Activated naive CD4-positive, alpha-beta T cell treated with anti-CD3 and anti-CD28 coated beads for 36 hours (primary cell): ENCODE data around the gene RAB35. TPM values are rescaled to one million over a fixed set of nuclear protein-coding genes. Genes with fewer than 3 reads are reported as not detected.

Experiments
- CTCF ChIA-PET: fragments of 350-600 bp; sonication (Branson Sonifier 250); formaldehyde crosslinking; loops from one replicate; lab custom pipeline; 2021; ENCODE audit warnings: antibody characterized with exemption; lab: Charles Lee
- DNase-seq: peaks from one replicate; pipeline ENCODE4 v3.0.0-alpha.2; 2020
- H3K27ac Mint-ChIP-seq: one replicate; pipeline ENCODE4 v1.8.0; 2021; ENCODE audit warnings: mild to moderate bottlenecking, mixed read lengths
- H3K27me3 Mint-ChIP-seq: one replicate; pipeline ENCODE4 v1.8.0; 2021; ENCODE audit warnings: low read depth, mixed read lengths
- H3K36me3 Mint-ChIP-seq: one replicate; pipeline ENCODE4 v1.8.0; 2021; ENCODE audit warnings: low read depth, mixed read lengths
- H3K4me1 Mint-ChIP-seq: one replicate; pipeline ENCODE4 v1.8.0; 2021; ENCODE audit warnings: low read depth, mixed read lengths
- H3K4me3 Mint-ChIP-seq: one replicate; pipeline ENCODE4 v1.8.0; 2021; ENCODE audit warnings: mild to moderate bottlenecking, moderate library complexity, mixed read lengths
- H3K9me3 Mint-ChIP-seq: one replicate; pipeline ENCODE4 v1.8.0; 2021; ENCODE audit warnings: mixed read lengths
- intact Hi-C: fragments of 100-400 bp; cut with micrococcal nuclease; formaldehyde crosslinking; loops from one replicate; pipeline ENCODE4 v1.15.1; 2023
- total RNA-seq, 2 experiments: library from RNA; stranded (reverse); gene quantifications; one replicate each; pipeline ENCODE4 v1.2.3, GENCODE V29; 2021

The RAB35 gene
- total RNA-seq, 2 experiments from 2014 or later: 41.3 to 45.7 TPM

DNA sequence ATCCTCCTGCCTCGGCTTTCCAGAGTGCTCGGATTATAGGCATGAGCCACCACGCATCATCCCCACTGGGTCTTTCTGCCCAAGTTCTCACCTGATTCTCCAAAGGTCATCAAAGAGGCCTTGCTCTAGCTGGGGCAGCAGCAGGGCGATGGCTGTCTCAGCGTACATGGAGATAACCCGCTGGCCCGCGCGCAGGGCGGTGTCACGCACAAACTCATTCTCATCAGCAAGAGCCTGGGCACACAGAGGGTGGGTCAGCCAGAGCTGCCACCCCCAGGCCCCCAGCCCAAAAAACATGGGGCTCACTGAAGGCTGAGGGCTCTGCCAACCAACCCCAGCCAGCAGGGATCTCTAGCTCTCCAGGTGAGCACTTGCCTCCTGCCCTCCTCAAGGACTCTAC is 27.7 kb upstream of the RAB35 start:
- CTCF ChIA-PET: no interaction called here
- Mint-ChIP-seq H3K36me3 (peaks cover 50% of the 10 kb centered on the region), H3K4me1 (no peaks in the 10 kb centered on the region), H3K27ac (no peak overlapping the region), H3K4me3 (no peak overlapping the region), H3K27me3 (no peaks in the 10 kb centered on the region), H3K9me3 (no peaks in the 10 kb centered on the region)
- intact Hi-C loops: loop anchor here (5.0 kb wide), 1 partner anchor 33 kb away; no protein-coding TSS in a partner anchor
- DNase-seq: no peak

DNA sequence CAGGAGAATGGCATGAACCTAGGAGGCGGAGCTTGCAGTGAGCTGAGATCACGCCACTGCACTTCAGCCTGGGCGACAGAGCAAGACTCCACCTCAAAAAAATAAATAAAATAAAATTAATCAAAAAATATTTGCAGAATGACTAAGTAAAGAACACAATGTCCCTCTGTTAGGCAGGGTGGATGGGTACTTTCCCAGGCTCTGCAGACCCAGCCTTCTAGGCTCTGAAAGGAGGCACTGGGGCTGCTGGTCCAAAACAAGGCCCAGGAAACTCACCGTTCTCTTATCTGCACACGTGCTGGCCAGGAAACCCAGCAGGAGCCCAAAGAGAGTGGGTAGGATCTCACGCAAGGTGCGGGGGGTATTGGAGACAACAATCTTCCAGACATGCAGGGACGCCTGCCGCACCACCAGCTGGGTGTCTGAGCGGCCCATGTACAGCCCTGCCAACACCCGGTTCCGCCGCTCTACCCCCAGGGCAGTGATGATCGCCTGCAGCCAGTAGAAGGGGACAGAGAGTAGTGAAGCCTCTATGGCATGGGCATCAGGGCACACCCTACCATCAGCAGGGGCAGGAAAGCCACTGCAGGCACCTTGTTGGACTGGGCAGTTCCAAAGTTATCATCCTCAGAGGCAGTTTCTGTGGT is 25.8 kb upstream of the RAB35 start:
- no peak overlapping the region for H3K4me3 Mint-ChIP-seq
- no peaks in the 10 kb centered on the region for H3K27me3 Mint-ChIP-seq
- no peaks in the 10 kb centered on the region for H3K9me3 Mint-ChIP-seq
- no peak for DNase-seq
- H3K4me1 Mint-ChIP-seq: no peaks in the 10 kb centered on the region
- CTCF ChIA-PET: no interaction called here
- no peak overlapping the region for H3K27ac Mint-ChIP-seq
- intact Hi-C loops: loop anchor here (5.0 kb wide), 1 partner anchor 35 kb away; no protein-coding TSS in a partner anchor
- H3K36me3 Mint-ChIP-seq: peaks cover 38% of the 10 kb centered on the region

DNA sequence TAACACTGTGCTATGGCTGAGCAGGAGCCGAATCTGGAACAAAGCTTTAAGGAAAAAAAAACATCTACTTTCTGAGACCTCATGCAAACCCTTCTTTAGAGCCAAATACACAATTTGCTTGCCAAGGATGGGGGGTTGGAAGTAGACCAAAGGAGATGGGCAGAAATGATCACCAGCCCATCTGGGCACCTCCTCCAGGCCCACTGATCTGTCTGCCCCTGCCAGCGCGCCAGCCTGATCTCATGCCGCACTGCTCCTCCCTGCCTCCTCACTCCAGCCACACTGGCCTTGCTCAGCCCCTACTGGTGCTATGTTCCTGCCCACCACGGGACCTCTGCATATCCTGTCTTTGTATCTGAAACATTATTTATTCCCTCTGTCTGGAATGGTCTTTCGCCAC is 24.8 kb upstream of the RAB35 start:
- CTCF ChIA-PET: no interaction called here
- Mint-ChIP-seq H3K4me3 (no peak overlapping the region), H3K4me1 (no peaks in the 10 kb centered on the region), H3K27ac (no peak overlapping the region), H3K36me3 (peaks cover 38% of the 10 kb centered on the region), H3K9me3 (no peaks in the 10 kb centered on the region), H3K27me3 (no peaks in the 10 kb centered on the region)
- intact Hi-C loops: loop anchor here (5.0 kb wide), 1 partner anchor 36 kb away; no protein-coding TSS in a partner anchor
- no peak for DNase-seq

DNA sequence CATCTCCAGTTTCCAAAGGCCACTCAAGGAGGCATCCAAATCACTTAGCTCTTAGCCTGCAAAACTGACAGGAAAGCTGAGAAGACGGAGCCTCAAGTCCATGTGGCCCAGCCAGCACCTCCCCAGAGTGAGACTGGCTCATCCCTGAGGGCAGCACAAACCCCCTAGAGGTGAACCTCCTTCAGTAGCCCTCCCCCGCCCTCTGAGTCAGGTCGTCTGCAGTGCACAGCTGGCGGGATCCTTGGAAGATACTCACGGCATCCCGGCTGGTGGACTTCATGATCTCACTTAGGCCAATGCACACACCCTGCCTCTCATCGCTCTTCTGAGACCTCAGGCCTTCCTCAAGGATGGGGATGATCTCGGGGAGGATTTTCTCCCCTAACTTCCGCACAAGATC is 24.1 kb upstream of the RAB35 start:
- intact Hi-C loops: loop anchor here (5.0 kb wide), 1 partner anchor 37 kb away; no protein-coding TSS in a partner anchor
- CTCF ChIA-PET: interaction anchor here (1.1 kb wide), 1 partner anchor 30 kb away, joined by 3 read pairs; no protein-coding TSS in a partner anchor
- H3K27ac Mint-ChIP-seq: no peak overlapping the region
- H3K36me3 Mint-ChIP-seq: peaks cover 42% of the 10 kb centered on the region
- no peaks in the 10 kb centered on the region for H3K9me3 Mint-ChIP-seq
- no peak overlapping the region for H3K4me3 Mint-ChIP-seq
- DNase-seq: no peak
- no peaks in the 10 kb centered on the region for H3K27me3 Mint-ChIP-seq
- no peaks in the 10 kb centered on the region for H3K4me1 Mint-ChIP-seq

- no peak for DNase-seq
- intact Hi-C loops: loop anchor here (5.0 kb wide), 1 partner anchor 37 kb away; no protein-coding TSS in a partner anchor
- CTCF ChIA-PET: interaction anchor here (1.1 kb wide), 1 partner anchor 29 kb away, joined by 3 read pairs; no protein-coding TSS in a partner anchor
- Mint-ChIP-seq H3K4me3 (no peak overlapping the region), H3K9me3 (no peaks in the 10 kb centered on the region), H3K27me3 (no peaks in the 10 kb centered on the region), H3K36me3 (peaks cover 41% of the 10 kb centered on the region), H3K4me1 (no peaks in the 10 kb centered on the region), H3K27ac (no peak overlapping the region)
Measured at GRCh38 chr12:120139958-120140357, 23.4 kb upstream of the RAB35 start.

DNA sequence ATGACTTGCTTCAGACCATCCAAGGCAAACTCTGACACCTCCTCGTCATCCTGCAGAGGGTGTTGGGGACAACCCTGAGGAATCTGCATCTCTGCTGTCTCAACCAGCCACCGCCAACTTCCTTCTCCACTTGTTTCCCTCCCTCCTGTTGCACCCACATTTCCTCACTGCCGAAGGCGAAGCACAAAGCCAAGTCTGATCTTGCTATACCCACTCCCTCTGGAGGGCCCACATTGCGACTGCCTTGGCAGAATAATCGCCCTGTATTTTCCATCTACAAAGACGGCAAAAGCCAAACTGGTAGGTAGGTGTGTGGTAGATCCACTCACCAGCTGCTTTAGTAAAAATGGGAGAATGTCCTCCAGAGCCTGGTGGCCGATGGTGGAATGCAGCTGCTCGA is 21.8 kb upstream of the RAB35 start:
- Mint-ChIP-seq H3K36me3 (peaks cover 41% of the 10 kb centered on the region), H3K9me3 (no peaks in the 10 kb centered on the region), H3K4me3 (no peak overlapping the region), H3K27ac (no peak overlapping the region), H3K4me1 (no peaks in the 10 kb centered on the region), H3K27me3 (no peaks in the 10 kb centered on the region)
- intact Hi-C loops: no loop called here
- DNase-seq: no peak
- CTCF ChIA-PET: no interaction called here

- peaks cover 41% of the 10 kb centered on the region for H3K36me3 Mint-ChIP-seq
Measured at GRCh38 chr12:120137833-120138232, 21.3 kb upstream of the RAB35 start.

GRCh38 chr12:120136093-120136770 is 19.7 kb upstream of the RAB35 start:
- CTCF ChIA-PET: interaction anchor here (1.0 kb wide), 1 partner anchor 13 kb away, joined by 3 read pairs; no protein-coding TSS in a partner anchor

More at GRCh38 chr12:120137833-120138232, 21.3 kb upstream of the RAB35 start:
- Mint-ChIP-seq H3K4me1 (no peaks in the 10 kb centered on the region), H3K27ac (no peak overlapping the region), H3K27me3 (no peaks in the 10 kb centered on the region), H3K9me3 (no peaks in the 10 kb centered on the region), H3K4me3 (no peak overlapping the region)
- CTCF ChIA-PET: no interaction called here
- DNase-seq: no peak
- intact Hi-C loops: no loop called here

DNA sequence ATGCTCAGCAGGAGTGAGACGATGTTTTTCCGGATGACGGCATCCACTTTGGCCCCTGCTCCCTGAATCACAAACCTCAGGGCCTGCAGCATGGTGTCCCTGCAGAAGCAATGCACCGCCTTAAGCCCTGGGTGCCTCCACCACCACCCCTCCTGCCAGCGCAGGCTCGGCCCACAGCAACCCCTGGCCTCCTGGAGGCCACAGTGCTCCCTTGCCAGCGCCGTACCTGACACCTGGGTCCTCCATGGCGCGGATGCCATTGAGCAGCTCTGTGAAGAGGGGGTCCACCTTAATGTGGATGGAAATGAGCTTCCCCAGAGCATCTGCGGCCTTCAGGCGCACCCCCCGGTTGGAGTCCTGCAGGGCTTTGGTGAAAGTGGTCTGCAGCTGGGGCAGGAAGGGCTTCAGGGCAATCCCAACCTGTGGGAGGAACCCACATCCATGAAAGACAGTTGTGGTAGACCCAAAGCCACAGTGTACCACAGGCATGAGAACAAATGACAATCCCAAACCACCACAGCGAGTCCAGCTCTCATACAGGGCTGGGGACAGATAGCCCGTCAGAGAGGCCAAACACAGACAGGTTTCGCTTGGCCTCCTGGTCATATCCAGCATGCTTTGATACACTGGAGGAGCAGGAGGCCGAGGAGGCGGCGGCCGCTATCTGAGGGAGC is 17.9 kb upstream of the RAB35 start:
- intact Hi-C loops: no loop called here
- no peak overlapping the region for H3K27ac Mint-ChIP-seq
- no peaks in the 10 kb centered on the region for H3K9me3 Mint-ChIP-seq
- H3K27me3 Mint-ChIP-seq: no peaks in the 10 kb centered on the region
- no peaks in the 10 kb centered on the region for H3K4me1 Mint-ChIP-seq
- H3K4me3 Mint-ChIP-seq: no peak overlapping the region
- H3K36me3 Mint-ChIP-seq: peaks cover 27% of the 10 kb centered on the region
- CTCF ChIA-PET: no interaction called here
- no peak for DNase-seq

More at GRCh38 chr12:120136093-120136770, 19.7 kb upstream of the RAB35 start:
- H3K36me3 Mint-ChIP-seq: peaks cover 37% of the 10 kb centered on the region
- intact Hi-C loops: no loop called here
- DNase-seq: no peak
- no peak overlapping the region for H3K27ac Mint-ChIP-seq
- H3K4me1 Mint-ChIP-seq: no peaks in the 10 kb centered on the region
- H3K9me3 Mint-ChIP-seq: no peaks in the 10 kb centered on the region
- no peak overlapping the region for H3K4me3 Mint-ChIP-seq
- H3K27me3 Mint-ChIP-seq: no peaks in the 10 kb centered on the region

GRCh38 chr12:120132863-120133385 is 16.4 kb upstream of the RAB35 start:
- Mint-ChIP-seq H3K9me3 (no peaks in the 10 kb centered on the region), H3K27ac (no peak overlapping the region), H3K27me3 (no peaks in the 10 kb centered on the region), H3K36me3 (peaks cover 34% of the 10 kb centered on the region), H3K4me1 (no peaks in the 10 kb centered on the region), H3K4me3 (no peak overlapping the region)
- CTCF ChIA-PET: no interaction called here
- intact Hi-C loops: no loop called here
- no peak for DNase-seq

DNA sequence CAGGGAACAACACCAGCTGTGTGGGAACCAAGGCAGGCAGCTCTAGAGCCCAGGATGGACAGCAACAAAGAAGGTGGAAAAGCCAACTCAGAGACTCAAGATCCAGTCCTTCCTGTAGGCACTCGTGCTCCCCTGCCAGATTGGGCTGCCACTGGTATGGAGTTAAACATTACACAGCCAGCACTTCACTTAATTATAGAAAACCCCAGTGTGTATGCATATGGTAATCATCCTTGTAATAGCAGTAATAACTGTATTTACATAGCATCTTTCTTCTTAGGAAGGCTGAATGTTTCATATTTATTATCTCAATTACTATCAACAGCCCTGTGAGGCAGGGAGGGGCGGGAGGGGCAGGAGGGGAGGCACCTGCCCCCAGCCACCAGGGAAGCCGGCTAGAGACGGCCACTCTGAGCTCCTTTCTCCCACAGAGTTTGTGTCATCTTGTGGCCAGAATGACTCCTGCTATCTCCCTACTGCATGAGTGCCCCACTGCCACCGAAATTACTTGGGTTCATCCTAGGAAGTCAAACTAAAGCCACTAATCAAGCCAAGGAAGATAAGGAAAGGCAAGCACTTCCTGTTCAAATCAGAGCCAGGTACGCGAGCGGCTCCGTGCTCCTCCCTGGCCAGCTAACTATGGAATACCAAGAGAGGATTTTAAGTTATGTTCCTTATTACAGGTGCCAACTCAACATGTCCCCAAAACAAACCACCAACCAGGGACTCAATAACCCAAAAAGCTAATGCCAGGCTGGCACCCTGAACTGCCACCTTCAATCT is 15.7 kb upstream of the RAB35 start:
- H3K36me3 Mint-ChIP-seq: peaks cover 38% of the 10 kb centered on the region
- peak overlapping the region; percentile 23 for H3K27ac Mint-ChIP-seq
- no peak for DNase-seq
- CTCF ChIA-PET: interaction anchor here (0.7 kb wide), 1 partner anchor 25 kb away, joined by 3 read pairs; no protein-coding TSS in a partner anchor
- H3K4me1 Mint-ChIP-seq: peaks cover 7% of the 10 kb centered on the region
- intact Hi-C loops: no loop called here
- no peaks in the 10 kb centered on the region for H3K9me3 Mint-ChIP-seq
- no peak overlapping the region for H3K4me3 Mint-ChIP-seq
- no peaks in the 10 kb centered on the region for H3K27me3 Mint-ChIP-seq
